SU-DHL-6 (cell line): ENCODE measurements around the gene NEU2.

ENCODE experiments used
- H2AFZ ChIP-seq: fragments of 200-600 bp; sonication (generic); 2 replicates; pipeline ENCODE4 v1.6.1; 2014; ENCODE audit warnings: low read depth, mild to moderate bottlenecking, moderate library complexity, mixed read lengths, antibody characterized with exemption, low read length; ENCODE audit not compliant: severe bottlenecking
- H3F3A ChIP-seq: fragments of 200-600 bp; shearing (Covaris generic); 2 replicates; pipeline ENCODE4 v1.6.0; 2016; ENCODE audit warnings: antibody characterized with exemption, mild to moderate bottlenecking; ENCODE audit not compliant: insufficient read depth
- H3K27ac ChIP-seq: fragments of 200-600 bp; sonication (generic); 2 replicates; pipeline ENCODE4 v1.5.1; 2016; ENCODE audit warnings: low read depth, mild to moderate bottlenecking, low read length, moderate library complexity, mixed read lengths
- H3K27me3 ChIP-seq: fragments of 200-600 bp; sonication (generic), shearing (Covaris generic); 2 replicates; pipeline ENCODE4 v1.6.0; 2014; ENCODE audit warnings: mild to moderate bottlenecking, low read length
- H3K36me3 ChIP-seq: fragments of 200-600 bp; sonication (generic); 2 replicates; pipeline ENCODE4 v1.6.1; 2014; ENCODE audit warnings: mild to moderate bottlenecking, low read length, mixed read lengths
- H3K4me2 ChIP-seq: fragments of 300-600, 200-600 bp; shearing (Covaris generic), sonication (generic); 2 replicates; pipeline ENCODE4 v1.6.0; 2014; ENCODE audit warnings: low read length, low read depth, mild to moderate bottlenecking; ENCODE audit not compliant: poor library complexity, severe bottlenecking
- H3K4me3 ChIP-seq: fragments of 200-600 bp; sonication (generic); 2 replicates; pipeline ENCODE4 v1.5.1; 2014; ENCODE audit warnings: antibody characterized with exemption, low read length, mild to moderate bottlenecking, mixed read lengths; ENCODE audit not compliant: insufficient read depth, poor library complexity, severe bottlenecking
- H3K79me2 ChIP-seq: fragments of 200-600 bp; sonication (generic); 2 replicates; pipeline ENCODE4 v1.6.1; 2014; ENCODE audit warnings: mild to moderate bottlenecking, low read length, moderate library complexity; ENCODE audit not compliant: insufficient read depth
- H3K9ac ChIP-seq: fragments of 200-600 bp; sonication (generic); 2 replicates; pipeline ENCODE4 v1.7.0; 2014; ENCODE audit warnings: mild to moderate bottlenecking, low read length
- H3K9me2 ChIP-seq: fragments of 200-600 bp; sonication (generic); replicated peaks from 2 replicates; pipeline ENCODE4 v1.6.1; 2014; ENCODE audit warnings: low read length; ENCODE audit not compliant: insufficient read depth
- H3K9me3 ChIP-seq: fragments of 200-600 bp; sonication (generic); 2 replicates; pipeline ENCODE4 v1.6.1; 2014; ENCODE audit warnings: low read length, mixed read lengths; ENCODE audit not compliant: insufficient read depth
- H4K20me1 ChIP-seq: fragments of 200-600 bp; sonication (generic); 2 replicates; pipeline ENCODE4 v1.6.1; 2014; ENCODE audit warnings: low read depth, mild to moderate bottlenecking, antibody characterized with exemption, low read length, moderate library complexity, mixed read lengths
- CTCF ChIP-seq: fragments of 200-600 bp; sonication (generic); IDR thresholded peaks from one replicate; pipeline ENCODE4 v1.5.1; 2017; ENCODE audit warnings: antibody characterized with exemption, mild to moderate bottlenecking, low read length, moderate library complexity; ENCODE audit not compliant: insufficient read depth, poor library complexity, severe bottlenecking
- EZH2phosphoT487 ChIP-seq: fragments of 200-600 bp; sonication (generic), shearing (Covaris generic); conservative IDR thresholded peaks from 2 replicates; pipeline ENCODE4 v1.6.1; 2018; ENCODE audit warnings: mild to moderate bottlenecking, antibody characterized with exemption, low read length, moderate library complexity, mixed read lengths

The NEU2 gene

GRCh38 chr2:233053928-233054784 is 21.7 kb downstream of the NEU2 start:
- peak; percentile 99 for TF ChIP-seq CTCF
- no peak for TF ChIP-seq EZH2phosphoT487
- no peaks in the 10 kb centered on the region for H3K9me3 ChIP-seq
- H4K20me1 ChIP-seq: no peaks in the 10 kb centered on the region
- no peaks in the 10 kb centered on the region for H3K36me3 ChIP-seq
- H3K4me2 ChIP-seq: peak overlapping the region; percentile 13
- no peak overlapping the region for H3K9ac ChIP-seq
- H3K79me2 ChIP-seq: no peaks in the 10 kb centered on the region
- H3K27ac ChIP-seq: no peak overlapping the region
- no peaks in the 10 kb centered on the region for H3K27me3 ChIP-seq
- no peak overlapping the region for H3K4me3 ChIP-seq
- peak overlapping the region; percentile 15 for H2AFZ ChIP-seq
- H3K9me2 ChIP-seq: no peaks in the 10 kb centered on the region
- no peaks in the 10 kb centered on the region for H3F3A ChIP-seq

- no peaks in the 10 kb centered on the region for H3K9me3 ChIP-seq
- H3K79me2 ChIP-seq: peaks cover under 1% of the 10 kb centered on the region; the same call in 1 of the 2 replicates
- H3K4me2 ChIP-seq: no peak overlapping the region
- 0 out of 2 replicates have a peak, but pooled peaks cover 1% of the 10 kb centered on the region for H3F3A ChIP-seq
- no peak for TF ChIP-seq EZH2phosphoT487
- H3K9me2 ChIP-seq: no peaks in the 10 kb centered on the region
- H3K4me3 ChIP-seq: no peak overlapping the region
- no peak overlapping the region for H3K27ac ChIP-seq
- H3K9ac ChIP-seq: no peak overlapping the region
- no peaks in the 10 kb centered on the region for H3K36me3 ChIP-seq
- H2AFZ ChIP-seq: no peak overlapping the region
- H3K27me3 ChIP-seq: no peaks in the 10 kb centered on the region
- H4K20me1 ChIP-seq: no peaks in the 10 kb centered on the region
These were observed 22.9 kb downstream of the NEU2 start for GRCh38 chr2:233055362-233055761.

- Histone ChIP-seq H2AFZ (no peak overlapping the region), H3K9ac (no peak overlapping the region), H3K27ac (no peak overlapping the region), H3K9me3 (no peaks in the 10 kb centered on the region), H4K20me1 (no peaks in the 10 kb centered on the region; the same call in 1 of the 2 replicates), H3K4me3 (no peak overlapping the region), H3K36me3 (no peaks in the 10 kb centered on the region), H3K9me2 (no peaks in the 10 kb centered on the region), H3F3A (peaks cover 7% of the 10 kb centered on the region), H3K4me2 (no peak overlapping the region), H3K27me3 (no peaks in the 10 kb centered on the region), H3K79me2 (peaks cover 17% of the 10 kb centered on the region)
- TF ChIP-seq CTCF (no peak), EZH2phosphoT487 (no peak)
These were observed 24.6 kb downstream of the NEU2 start for GRCh38 chr2:233056961-233057605.
